ENCODE measurements around the gene ACTL8. TPM values are rescaled to one million over a fixed set of nuclear protein-coding genes. Genes with fewer than 3 reads are reported as not detected.

Gene ACTL8
- total and polyA plus RNA-seq, 2 experiments from 2014 or later = 0.38 to 0.71 TPM

DNA sequence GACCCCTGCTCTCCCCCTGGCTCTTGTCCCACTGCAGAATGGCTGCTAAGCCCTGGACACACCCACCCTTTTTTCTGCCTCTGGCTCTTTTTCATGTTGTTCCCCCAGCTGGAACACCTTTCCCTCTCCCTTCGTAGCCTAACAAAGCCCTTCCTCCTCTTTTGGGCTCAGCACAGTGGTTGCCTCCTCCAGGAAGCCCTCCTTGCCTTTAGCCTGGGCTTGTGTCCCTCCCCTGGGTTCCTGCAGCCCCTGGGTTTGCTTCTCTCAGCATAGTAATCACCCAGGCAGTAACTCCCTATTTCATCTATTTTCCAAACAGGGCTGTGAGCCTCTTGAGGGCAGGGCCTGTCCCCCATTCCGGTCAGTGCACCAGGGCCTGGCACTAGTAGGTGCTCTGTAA, 19.8 kb upstream of the ACTL8 start:
- H3K4me2 ChIP-seq = no peak overlapping the region
- no peaks in the 10 kb centered on the region for H3K36me3 ChIP-seq (ENCODE audit: insufficient read depth)
- Mint-ChIP-seq H3K27me3 (ENCODE audit: insufficient read depth, low read depth, poor library complexity) (peaks cover 2% of the 10 kb centered on the region), H3K4me3 (no peak overlapping the region), H3K9me3 (no peaks in the 10 kb centered on the region), H3K27ac (peak overlapping the region; percentile 40; the same call in 1 of the 2 replicates), H3K4me1 (peaks cover 18% of the 10 kb centered on the region), H3K36me3 (ENCODE audit: low read depth) (no peaks in the 10 kb centered on the region)
- H3K9me2 ChIP-seq (ENCODE audit: insufficient read depth) = no peaks in the 10 kb centered on the region
- H4K20me1 ChIP-seq (replicated peaks; ENCODE audit: insufficient read depth) = no peaks in the 10 kb centered on the region
- no peak overlapping the region for H3K4me3 ChIP-seq
- TF ChIP-seq STAT1 (IDR thresholded peaks at IDR 0.05; ENCODE audit: unreplicated experiment) = no peak
- TF ChIP-seq EZH2phosphoT487 (IDR thresholded peaks at IDR 0.05; ENCODE audit: unreplicated experiment) = no peak
- TF ChIP-seq REST (IDR thresholded peaks at IDR 0.05; ENCODE audit: unreplicated experiment) = no peak
- TF ChIP-seq, protein P1, sequence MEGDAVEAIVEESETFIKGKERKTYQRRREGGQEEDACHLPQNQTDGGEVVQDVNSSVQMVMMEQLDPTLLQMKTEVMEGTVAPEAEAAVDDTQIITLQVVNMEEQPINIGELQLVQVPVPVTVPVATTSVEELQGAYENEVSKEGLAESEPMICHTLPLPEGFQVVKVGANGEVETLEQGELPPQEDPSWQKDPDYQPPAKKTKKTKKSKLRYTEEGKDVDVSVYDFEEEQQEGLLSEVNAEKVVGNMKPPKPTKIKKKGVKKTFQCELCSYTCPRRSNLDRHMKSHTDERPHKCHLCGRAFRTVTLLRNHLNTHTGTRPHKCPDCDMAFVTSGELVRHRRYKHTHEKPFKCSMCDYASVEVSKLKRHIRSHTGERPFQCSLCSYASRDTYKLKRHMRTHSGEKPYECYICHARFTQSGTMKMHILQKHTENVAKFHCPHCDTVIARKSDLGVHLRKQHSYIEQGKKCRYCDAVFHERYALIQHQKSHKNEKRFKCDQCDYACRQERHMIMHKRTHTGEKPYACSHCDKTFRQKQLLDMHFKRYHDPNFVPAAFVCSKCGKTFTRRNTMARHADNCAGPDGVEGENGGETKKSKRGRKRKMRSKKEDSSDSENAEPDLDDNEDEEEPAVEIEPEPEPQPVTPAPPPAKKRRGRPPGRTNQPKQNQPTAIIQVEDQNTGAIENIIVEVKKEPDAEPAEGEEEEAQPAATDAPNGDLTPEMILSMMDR (conservative IDR thresholded peaks at IDR 0.05; ENCODE audit: low read depth in 2 of 2) = no peak
- TF ChIP-seq, protein P2, sequence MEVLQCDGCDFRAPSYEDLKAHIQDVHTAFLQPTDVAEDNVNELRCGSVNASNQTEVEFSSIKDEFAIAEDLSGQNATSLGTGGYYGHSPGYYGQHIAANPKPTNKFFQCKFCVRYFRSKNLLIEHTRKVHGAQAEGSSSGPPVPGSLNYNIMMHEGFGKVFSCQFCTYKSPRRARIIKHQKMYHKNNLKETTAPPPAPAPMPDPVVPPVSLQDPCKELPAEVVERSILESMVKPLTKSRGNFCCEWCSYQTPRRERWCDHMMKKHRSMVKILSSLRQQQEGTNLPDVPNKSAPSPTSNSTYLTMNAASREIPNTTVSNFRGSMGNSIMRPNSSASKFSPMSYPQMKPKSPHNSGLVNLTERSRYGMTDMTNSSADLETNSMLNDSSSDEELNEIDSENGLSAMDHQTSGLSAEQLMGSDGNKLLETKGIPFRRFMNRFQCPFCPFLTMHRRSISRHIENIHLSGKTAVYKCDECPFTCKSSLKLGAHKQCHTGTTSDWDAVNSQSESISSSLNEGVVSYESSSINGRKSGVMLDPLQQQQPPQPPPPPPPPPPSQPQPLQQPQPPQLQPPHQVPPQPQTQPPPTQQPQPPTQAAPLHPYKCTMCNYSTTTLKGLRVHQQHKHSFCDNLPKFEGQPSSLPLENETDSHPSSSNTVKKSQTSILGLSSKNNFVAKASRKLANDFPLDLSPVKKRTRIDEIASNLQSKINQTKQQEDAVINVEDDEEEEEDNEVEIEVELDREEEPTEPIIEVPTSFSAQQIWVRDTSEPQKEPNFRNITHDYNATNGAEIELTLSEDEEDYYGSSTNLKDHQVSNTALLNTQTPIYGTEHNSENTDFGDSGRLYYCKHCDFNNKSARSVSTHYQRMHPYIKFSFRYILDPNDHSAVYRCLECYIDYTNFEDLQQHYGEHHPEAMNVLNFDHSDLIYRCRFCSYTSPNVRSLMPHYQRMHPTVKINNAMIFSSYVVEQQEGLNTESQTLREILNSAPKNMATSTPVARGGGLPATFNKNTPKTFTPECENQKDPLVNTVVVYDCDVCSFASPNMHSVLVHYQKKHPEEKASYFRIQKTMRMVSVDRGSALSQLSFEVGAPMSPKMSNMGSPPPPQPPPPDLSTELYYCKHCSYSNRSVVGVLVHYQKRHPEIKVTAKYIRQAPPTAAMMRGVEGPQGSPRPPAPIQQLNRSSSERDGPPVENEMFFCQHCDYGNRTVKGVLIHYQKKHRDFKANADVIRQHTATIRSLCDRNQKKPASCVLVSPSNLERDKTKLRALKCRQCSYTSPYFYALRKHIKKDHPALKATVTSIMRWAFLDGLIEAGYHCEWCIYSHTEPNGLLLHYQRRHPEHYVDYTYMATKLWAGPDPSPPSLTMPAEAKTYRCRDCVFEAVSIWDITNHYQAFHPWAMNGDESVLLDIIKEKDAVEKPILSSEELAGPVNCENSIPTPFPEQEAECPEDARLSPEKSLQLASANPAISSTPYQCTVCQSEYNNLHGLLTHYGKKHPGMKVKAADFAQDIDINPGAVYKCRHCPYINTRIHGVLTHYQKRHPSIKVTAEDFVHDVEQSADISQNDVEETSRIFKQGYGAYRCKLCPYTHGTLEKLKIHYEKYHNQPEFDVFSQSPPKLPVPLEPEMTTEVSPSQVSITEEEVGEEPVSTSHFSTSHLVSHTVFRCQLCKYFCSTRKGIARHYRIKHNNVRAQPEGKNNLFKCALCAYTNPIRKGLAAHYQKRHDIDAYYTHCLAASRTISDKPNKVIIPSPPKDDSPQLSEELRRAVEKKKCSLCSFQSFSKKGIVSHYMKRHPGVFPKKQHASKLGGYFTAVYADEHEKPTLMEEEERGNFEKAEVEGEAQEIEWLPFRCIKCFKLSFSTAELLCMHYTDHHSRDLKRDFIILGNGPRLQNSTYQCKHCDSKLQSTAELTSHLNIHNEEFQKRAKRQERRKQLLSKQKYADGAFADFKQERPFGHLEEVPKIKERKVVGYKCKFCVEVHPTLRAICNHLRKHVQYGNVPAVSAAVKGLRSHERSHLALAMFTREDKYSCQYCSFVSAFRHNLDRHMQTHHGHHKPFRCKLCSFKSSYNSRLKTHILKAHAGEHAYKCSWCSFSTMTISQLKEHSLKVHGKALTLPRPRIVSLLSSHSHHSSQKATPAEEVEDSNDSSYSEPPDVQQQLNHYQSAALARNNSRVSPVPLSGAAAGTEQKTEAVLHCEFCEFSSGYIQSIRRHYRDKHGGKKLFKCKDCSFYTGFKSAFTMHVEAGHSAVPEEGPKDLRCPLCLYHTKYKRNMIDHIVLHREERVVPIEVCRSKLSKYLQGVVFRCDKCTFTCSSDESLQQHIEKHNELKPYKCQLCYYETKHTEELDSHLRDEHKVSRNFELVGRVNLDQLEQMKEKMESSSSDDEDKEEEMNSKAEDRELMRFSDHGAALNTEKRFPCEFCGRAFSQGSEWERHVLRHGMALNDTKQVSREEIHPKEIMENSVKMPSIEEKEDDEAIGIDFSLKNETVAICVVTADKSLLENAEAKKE (CRISPR knock-in tag; IDR thresholded peaks at IDR 0.05) = no peak
- no peak for TF ChIP-seq NANOG (IDR thresholded peaks at IDR 0.05; ENCODE audit: borderline replicate concordance)
- TF ChIP-seq ETS1 (IDR thresholded peaks at IDR 0.05) = no peak
- no peak for TF ChIP-seq CREB1 (CRISPR knock-in tag; IDR thresholded peaks at IDR 0.05; ENCODE audit: low read depth)
- TF ChIP-seq JUNB (IDR thresholded peaks at IDR 0.05; ENCODE audit: unreplicated experiment) = no peak
- TF ChIP-seq ZNF114 (CRISPR knock-in tag; IDR thresholded peaks at IDR 0.05) = no peak
- no peak for TF ChIP-seq ZNF331 (CRISPR knock-in tag; IDR thresholded peaks at IDR 0.05; ENCODE audit: low read depth)
- TF ChIP-seq EZH2 (IDR thresholded peaks at IDR 0.05; ENCODE audit: low read depth, unreplicated experiment) = no peak
- no peak for TF ChIP-seq POLR2AphosphoS5 (IDR thresholded peaks at IDR 0.05; ENCODE audit: low read depth)
- ATAC-seq = no peak
- H3K79me2 ChIP-seq (replicated peaks; ENCODE audit: insufficient read depth) = no peaks in the 10 kb centered on the region
- no peak overlapping the region for H2AFZ ChIP-seq
- H3K27me3 ChIP-seq (ENCODE audit: insufficient read depth) = no peaks in the 10 kb centered on the region
- H3F3A ChIP-seq (replicated peaks; ENCODE audit: low read depth) = no peaks in the 10 kb centered on the region
- H3K4me1 ChIP-seq (ENCODE audit: insufficient read depth) = no peaks in the 10 kb centered on the region
- H3K27ac ChIP-seq (ENCODE audit: low read depth) = no peak overlapping the region
- DNase-seq (ENCODE audit: low spot score) = no peak
